ENCODE measurements around the gene CPOX.

DNA sequence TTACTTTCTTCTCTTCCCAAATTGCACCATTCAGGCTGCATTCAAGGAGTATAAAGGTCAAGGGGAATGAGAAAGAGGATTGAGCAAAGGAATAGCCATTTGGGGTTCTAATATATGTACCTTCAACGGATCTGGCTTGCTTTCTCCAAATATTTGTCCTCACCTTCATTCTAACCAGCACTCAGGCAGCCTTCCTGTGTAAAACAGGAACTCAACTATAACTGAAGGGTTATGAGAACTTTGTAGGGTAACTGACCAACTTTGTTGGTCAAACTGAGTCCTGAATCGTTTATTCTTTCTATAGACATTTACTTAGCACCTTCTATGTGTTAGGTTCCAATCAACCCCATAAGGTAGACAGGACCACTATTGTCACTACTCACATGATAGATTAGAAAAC is 5.1 kb upstream of the CPOX start:
- TF ChIP-seq, protein P1, sequence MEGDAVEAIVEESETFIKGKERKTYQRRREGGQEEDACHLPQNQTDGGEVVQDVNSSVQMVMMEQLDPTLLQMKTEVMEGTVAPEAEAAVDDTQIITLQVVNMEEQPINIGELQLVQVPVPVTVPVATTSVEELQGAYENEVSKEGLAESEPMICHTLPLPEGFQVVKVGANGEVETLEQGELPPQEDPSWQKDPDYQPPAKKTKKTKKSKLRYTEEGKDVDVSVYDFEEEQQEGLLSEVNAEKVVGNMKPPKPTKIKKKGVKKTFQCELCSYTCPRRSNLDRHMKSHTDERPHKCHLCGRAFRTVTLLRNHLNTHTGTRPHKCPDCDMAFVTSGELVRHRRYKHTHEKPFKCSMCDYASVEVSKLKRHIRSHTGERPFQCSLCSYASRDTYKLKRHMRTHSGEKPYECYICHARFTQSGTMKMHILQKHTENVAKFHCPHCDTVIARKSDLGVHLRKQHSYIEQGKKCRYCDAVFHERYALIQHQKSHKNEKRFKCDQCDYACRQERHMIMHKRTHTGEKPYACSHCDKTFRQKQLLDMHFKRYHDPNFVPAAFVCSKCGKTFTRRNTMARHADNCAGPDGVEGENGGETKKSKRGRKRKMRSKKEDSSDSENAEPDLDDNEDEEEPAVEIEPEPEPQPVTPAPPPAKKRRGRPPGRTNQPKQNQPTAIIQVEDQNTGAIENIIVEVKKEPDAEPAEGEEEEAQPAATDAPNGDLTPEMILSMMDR (IDR thresholded peaks at IDR 0.05; ENCODE audit: low read length) = no peak
- no peak for TF ChIP-seq EZH2 (optimal IDR thresholded peaks at IDR 0.05; ENCODE audit: low read depth, low read length)
